T47D (cell line): Measurements from ENCODE around the gene NCAPG2.
"Not testable (repeated sequence)": the region's sequence is repeated elsewhere in the genome, so short reads cannot be mapped to it uniquely, and the experiment has no call there.

Source experiments
- DNase-seq, 2 experiments: peaks; one replicate each; pipeline versions ENCODE4 v3.0.0 to v3.0.0-alpha.2; 2011 to 2012; ENCODE audit warnings: low read depth in 1 of 2, low spot score in 1 of 2
- JUND ChIP-seq: IDR thresholded peaks from 2 replicates; pipeline ENCODE4 v1.6.1; 2012; ENCODE audit warnings: low read depth
- in situ Hi-C: cut with HindIII; loops from 2 replicates; pipeline ENCODE4 v1.10.0; 2016; ENCODE audit warnings: low sequenced_read_pairs, low pct_unique_long_range_greater_than_20kb

The NCAPG2 gene

GRCh38 chr7:158695726-158696452, 8.7 kb downstream of the NCAPG2 start:
- in situ Hi-C loops, result no loop called here
- TF ChIP-seq JUND, result no peak
- peak; percentile 28 to 85 for DNase-seq

GRCh38 chr7:158695056-158695455, 9.5 kb downstream of the NCAPG2 start:
- TF ChIP-seq JUND, result no peak
- no peak for DNase-seq
- in situ Hi-C loops, result no loop called here

- TF ChIP-seq JUND, result no peak
- DNase-seq, result no peak
- in situ Hi-C loops, result no loop called here
Observed at GRCh38 chr7:158694650-158695049, 10.0 kb downstream of the NCAPG2 start.

- TF ChIP-seq JUND, result no peak
- no peak for DNase-seq
- in situ Hi-C loops, result no loop called here
Observed at GRCh38 chr7:158689488-158689887, 15.1 kb downstream of the NCAPG2 start.

GRCh38 chr7:158687406-158687805, 17.2 kb downstream of the NCAPG2 start:
- in situ Hi-C loops, result no loop called here

GRCh38 chr7:158685693-158686092, 18.9 kb downstream of the NCAPG2 start:
- no peak for DNase-seq
- in situ Hi-C loops, result no loop called here
- no peak for TF ChIP-seq JUND

More at GRCh38 chr7:158687406-158687805, 17.2 kb downstream of the NCAPG2 start:
- DNase-seq, result no peak
- TF ChIP-seq JUND, result no peak

- no peak for TF ChIP-seq JUND
- in situ Hi-C loops, result no loop called here
- DNase-seq, result no peak
Observed at GRCh38 chr7:158684329-158684728, 20.3 kb downstream of the NCAPG2 start.

GRCh38 chr7:158683541-158683940, 21.1 kb downstream of the NCAPG2 start:
- TF ChIP-seq JUND, result no peak

GRCh38 chr7:158682456-158682855, 22.1 kb downstream of the NCAPG2 start:
- DNase-seq, result no peak
- no peak for TF ChIP-seq JUND
- in situ Hi-C loops, result no loop called here

More at GRCh38 chr7:158683541-158683940, 21.1 kb downstream of the NCAPG2 start:
- DNase-seq, result no peak
- in situ Hi-C loops, result no loop called here

GRCh38 chr7:158680754-158681153, 23.9 kb downstream of the NCAPG2 start:
- in situ Hi-C loops, result no loop called here
- no peak for TF ChIP-seq JUND
- no peak for DNase-seq

- DNase-seq, result no peak
- TF ChIP-seq JUND, result no peak
- in situ Hi-C loops, result no loop called here
Observed at GRCh38 chr7:158676906-158677305, 27.7 kb downstream of the NCAPG2 start.

- in situ Hi-C loops, result no loop called here
- no peak for DNase-seq
- TF ChIP-seq JUND, result no peak
Observed at GRCh38 chr7:158676171-158676840, 28.3 kb downstream of the NCAPG2 start.

GRCh38 chr7:158672975-158673374, 31.6 kb downstream of the NCAPG2 start:
- no peak for TF ChIP-seq JUND
- in situ Hi-C loops, result no loop called here
- no peak for DNase-seq

- in situ Hi-C loops, DNase-seq: not testable (repeated sequence)
Observed at GRCh38 chr7:158668086-158668485, 36.5 kb downstream of the NCAPG2 start.

GRCh38 chr7:158666966-158667678, 37.5 kb downstream of the NCAPG2 start:
- in situ Hi-C loops, DNase-seq: not testable (repeated sequence)
